Measurements from ENCODE around the gene EFS.

GRCh38 chr14:23396781-23397407 is 31.9 kb upstream of the EFS start:
- TF ChIP-seq CTCF (IDR thresholded peaks at IDR 0.05) = no peak
- no peak for TF ChIP-seq POLR2A (IDR thresholded peaks at IDR 0.05)
